KOPT-K1 (cell line): ENCODE measurements around the gene ZMAT2.

ENCODE experiments used
- H3K27ac ChIP-seq: fragments of 200-600 bp; sonication (generic); 2 replicates; pipeline ENCODE4 v1.5.1; 2016; ENCODE audit warnings: antibody characterized with exemption, mild to moderate bottlenecking, low read depth, low read length; ENCODE audit not compliant: poor library complexity, severe bottlenecking
- H3K36me3 ChIP-seq: fragments of 200-600 bp; sonication (generic); 2 replicates; pipeline ENCODE4 v1.5.1; 2017; ENCODE audit warnings: antibody characterized with exemption, mild to moderate bottlenecking, low read length, moderate library complexity; ENCODE audit not compliant: insufficient read depth
- H3K9me3 ChIP-seq: fragments of 200-600 bp; sonication (generic); 2 replicates; pipeline ENCODE4 v1.5.1; 2017; ENCODE audit warnings: antibody characterized with exemption, low read length, mild to moderate bottlenecking; ENCODE audit not compliant: insufficient read depth, poor library complexity, severe bottlenecking

Gene ZMAT2

GRCh38 chr5:140733098-140733497 lies 32.9 kb downstream of the ZMAT2 start:
- H3K27ac ChIP-seq: no peak overlapping the region
- H3K36me3 ChIP-seq: no peaks in the 10 kb centered on the region
- H3K9me3 ChIP-seq: peaks cover 12% of the 10 kb centered on the region

GRCh38 chr5:140734354-140734753 lies 34.1 kb downstream of the ZMAT2 start:
- Histone ChIP-seq H3K9me3 (peaks cover 12% of the 10 kb centered on the region), H3K36me3 (no peaks in the 10 kb centered on the region), H3K27ac (no peak overlapping the region)

GRCh38 chr5:140737486-140737885 lies 37.2 kb downstream of the ZMAT2 start:
- H3K27ac ChIP-seq: no peak overlapping the region
- H3K9me3 ChIP-seq: peaks cover 12% of the 10 kb centered on the region
- H3K36me3 ChIP-seq: no peaks in the 10 kb centered on the region

GRCh38 chr5:140741967-140742366 lies 41.7 kb downstream of the ZMAT2 start:
- Histone ChIP-seq H3K27ac (no peak overlapping the region), H3K9me3 (no peaks in the 10 kb centered on the region), H3K36me3 (no peaks in the 10 kb centered on the region)

- peaks cover 23% of the 10 kb centered on the region for H3K9me3 ChIP-seq
Measured at GRCh38 chr5:140753561-140753960, 53.3 kb downstream of the ZMAT2 start.

More at GRCh38 chr5:140753561-140753960, 53.3 kb downstream of the ZMAT2 start:
- Histone ChIP-seq H3K27ac (no peak overlapping the region), H3K36me3 (no peaks in the 10 kb centered on the region)
